NCI-H1092 (cell line): ENCODE results near the gene ASCC1.
"Not testable (repeated sequence)": the region's sequence is repeated elsewhere in the genome, so short reads cannot be mapped to it uniquely, and the experiment has no call there.

Source experiments
- DNase-seq: peaks from one replicate; lab custom pipeline; 2025; lab: John Stamatoyannopoulos, UW

ASCC1 gene

GRCh38 chr10:72215611-72216549 is at the start of gene ASCC1, which contains the start of gene ANAPC16:
ASCC1 (minus strand) TSS chr10:72216276; CDS start chr10:72213298, 2,978 bp downstream.
ANAPC16 (plus strand) TSS chr10:72216012; CDS start chr10:72223915, 7,903 bp downstream.
- DNase-seq: peak; percentile 76

GRCh38 chr10:72265508-72265907 is 49.4 kb upstream of the ASCC1 start:
- no peak for DNase-seq

DNA sequence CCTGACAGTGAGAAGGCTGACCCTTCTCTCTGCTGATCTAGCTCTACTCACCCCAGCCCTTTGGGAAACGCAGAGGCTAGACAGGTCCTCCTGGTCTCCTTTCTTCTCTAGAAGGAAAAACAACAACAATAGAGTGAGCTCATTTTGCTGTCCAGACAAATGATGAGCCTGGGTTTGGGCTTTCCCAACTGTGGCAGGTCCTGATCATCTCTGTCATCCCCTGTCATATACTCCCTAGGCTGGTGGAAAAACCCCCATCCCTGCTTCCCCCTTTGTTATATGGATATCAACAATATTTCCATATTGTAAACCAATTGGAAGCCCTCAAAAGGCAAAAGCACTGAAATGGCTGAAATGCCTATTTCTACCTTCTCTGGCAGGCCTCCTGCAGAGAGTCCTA is 48.5 kb upstream of the ASCC1 start:
- no peak for DNase-seq

DNA sequence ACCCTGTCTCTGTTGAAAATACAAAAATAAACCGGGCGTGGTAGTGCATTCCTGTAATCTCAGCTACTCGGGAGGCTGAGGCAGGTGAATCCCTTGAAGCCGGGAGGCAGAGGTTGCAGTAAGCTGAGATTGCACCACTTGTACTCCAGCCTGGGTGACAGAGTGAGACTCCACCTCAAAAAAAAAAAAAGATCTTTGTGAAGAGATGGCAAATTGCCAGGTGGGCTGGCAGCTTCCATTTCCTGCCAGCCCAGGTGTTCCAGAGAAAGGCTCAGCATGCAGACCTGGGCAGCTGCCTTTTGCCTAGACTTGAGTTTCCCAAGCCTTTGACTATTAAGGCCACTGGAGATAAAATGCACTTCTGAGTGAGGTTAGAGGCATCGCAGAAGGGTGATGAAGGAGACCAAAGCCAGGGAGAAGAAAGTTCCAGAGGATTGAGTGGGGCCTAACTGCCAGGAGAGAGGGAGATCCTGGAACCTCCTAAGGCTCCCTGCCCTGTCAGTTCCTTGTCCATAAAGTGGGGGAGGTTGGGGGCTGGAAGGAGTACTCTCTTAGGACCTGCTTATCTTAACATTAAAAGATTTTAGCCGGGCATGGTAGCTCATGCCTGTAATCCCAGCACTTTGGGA is 47.7 kb upstream of the ASCC1 start:
- DNase-seq: peak; percentile 78

DNA sequence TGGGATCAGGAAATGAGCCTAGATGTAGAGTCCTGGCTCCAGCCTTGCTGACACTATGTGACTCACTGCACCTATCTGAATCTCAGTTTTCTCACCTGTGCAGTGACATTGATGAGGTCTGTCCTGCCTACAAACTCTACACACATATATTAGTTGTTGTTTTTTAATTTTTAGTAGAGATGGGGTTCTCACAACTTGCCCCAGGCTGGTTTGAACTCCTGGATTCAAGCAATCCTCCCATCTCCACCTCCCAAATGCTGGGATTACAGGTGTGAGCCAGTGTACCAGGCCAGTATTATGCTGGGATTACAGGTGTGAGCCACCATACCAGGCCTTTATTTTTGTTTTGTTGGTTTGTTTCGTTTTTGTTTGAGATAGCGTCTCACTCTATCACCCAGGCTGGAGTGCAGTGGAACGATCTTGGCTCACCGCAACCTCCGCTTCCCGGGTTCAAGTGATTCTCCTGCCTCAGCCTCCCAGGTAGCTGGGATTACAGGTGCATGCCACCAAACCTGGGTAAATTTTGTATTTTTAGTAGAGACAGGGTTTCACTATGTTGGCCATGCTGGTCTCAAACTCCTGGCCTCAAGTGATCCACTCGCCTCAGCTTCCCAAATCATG is 45.8 kb upstream of the ASCC1 start:
- DNase-seq: no peak

GRCh38 chr10:72260976-72261783 is 45.1 kb upstream of the ASCC1 start:
- DNase-seq: no peak

DNA sequence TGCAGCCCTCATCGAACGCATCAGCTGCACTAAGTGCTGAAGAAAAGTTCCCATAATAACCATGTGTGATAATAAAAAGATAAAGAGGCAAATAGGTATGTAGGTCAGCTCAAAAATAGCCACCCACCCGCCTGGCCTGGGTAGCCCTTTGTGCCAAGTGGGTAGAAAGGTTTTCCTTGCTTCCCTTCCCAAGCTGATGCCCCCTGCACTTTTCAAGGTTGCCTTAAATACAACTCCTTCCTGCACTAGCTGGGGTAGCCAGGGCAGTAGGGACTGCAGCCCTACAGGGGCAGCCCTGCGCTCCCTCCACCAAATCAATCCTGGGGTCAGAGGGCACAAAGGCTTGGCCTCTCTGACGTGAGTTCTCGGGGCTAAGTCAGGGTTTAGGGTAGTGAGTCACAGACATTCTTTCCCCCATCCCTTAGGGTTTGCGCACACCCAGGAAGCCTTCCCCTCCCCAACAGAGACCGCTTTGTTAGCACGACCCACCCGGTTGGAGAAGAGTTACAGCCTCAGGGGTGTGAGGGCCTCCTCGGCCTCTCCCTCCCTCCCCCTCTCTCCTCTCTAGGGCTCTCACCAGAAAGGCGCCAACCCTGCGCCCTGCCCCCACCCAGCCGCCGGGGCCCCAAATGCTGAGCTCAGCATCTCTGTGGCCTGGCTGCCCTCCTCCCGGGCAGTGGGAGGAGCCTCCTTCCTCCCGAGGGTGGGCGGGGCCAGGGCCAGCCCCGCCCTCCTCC is 44.3 kb upstream of the ASCC1 start:
- DNase-seq: peak; percentile 67

DNA sequence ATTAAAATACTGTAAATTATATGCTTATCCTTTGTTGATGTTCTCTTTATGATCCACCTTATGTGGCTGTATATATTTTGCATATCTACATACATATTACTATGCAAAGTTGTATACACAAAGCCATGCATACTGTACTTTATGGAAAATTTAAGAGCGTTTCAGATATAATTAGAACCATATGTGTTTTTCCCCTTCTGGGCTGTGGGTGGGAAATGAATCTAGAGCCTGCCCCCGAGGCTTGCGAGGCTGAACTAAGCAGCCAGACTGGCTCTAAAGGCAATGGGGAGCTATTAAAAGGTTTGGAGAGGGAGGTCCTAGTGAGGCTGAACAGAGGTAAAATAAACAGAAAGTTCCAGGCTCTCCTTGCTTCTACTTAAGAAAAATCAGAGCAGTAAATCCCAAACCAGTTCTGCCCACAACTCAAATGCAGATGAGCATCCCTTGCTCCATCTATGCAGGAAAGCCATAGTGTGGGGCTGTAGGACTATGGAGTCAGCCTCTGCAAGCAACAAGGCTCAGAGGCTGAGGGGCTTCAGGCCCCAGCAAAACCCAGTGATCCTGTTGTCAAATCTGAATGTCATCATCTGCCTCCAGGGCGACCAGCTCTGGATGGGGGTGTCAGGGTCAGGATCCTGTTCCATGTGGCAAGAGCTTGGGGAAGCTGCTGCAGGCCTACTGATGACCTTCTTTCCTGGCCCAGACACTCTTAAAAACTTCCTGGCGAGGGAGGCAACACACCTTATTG is 43.6 kb upstream of the ASCC1 start:
- DNase-seq: no peak

DNA sequence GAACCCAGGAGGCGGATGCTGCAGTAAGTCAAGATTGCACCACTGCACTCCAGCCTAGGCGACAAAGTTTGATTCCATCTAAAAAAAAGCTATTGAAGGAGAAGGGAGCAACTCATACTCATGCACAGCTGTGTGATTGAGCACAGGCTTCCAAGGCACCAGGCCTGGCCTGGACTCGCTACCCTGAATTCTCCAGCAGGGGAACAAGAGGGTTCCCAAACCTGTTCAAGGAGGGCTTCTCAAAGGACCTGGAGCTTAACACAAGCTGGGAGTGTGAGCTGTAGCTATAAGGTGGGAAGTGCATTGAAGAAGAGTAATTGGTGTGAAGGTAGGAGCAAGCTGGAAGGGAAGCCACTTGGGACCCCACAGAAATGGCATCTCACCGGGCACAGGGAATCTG is 42.5 kb upstream of the ASCC1 start:
- DNase-seq: no peak

- no peak for DNase-seq
Observed at GRCh38 chr10:72257051-72257892, 41.2 kb upstream of the ASCC1 start.

GRCh38 chr10:72255977-72256729 is 40.1 kb upstream of the ASCC1 start:
- DNase-seq: no peak

DNA sequence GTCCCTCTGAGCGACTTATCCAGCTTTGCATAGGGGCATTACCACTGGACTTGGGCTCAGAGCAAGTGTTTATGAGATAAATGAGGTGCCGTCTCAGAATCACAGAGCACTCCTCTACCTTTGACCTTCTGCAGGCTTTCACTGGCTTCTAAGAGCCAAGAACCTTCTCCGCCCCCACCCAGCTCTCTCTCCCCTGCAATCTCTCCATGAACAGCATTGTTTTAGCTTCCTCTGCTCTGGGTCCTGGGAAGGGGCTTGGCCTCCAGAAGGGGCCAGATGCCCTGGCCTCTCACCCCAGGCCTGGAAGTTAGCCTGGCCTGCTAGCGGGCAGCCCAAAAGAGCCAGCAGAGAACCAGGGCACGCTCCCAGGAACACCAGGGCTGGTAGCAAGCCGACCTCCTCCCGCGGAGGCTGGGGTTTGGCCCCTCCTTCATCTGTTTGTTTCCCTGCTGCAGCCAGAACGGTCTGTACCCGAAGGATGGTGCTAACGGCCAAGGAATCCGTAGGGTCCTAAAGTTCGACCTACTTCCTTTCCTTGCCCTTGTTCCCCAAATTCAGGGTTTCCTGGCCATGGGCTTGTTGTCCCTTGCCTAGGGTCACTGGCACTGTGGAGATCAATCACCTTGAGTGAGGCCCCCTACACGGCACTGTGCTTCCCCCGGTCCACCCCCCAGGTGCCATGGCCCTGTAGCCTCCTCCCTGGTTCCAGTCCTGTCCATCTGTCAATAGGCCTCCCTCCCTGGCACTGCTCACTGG is 38.9 kb upstream of the ASCC1 start:
- peak; percentile 23 for DNase-seq

DNA sequence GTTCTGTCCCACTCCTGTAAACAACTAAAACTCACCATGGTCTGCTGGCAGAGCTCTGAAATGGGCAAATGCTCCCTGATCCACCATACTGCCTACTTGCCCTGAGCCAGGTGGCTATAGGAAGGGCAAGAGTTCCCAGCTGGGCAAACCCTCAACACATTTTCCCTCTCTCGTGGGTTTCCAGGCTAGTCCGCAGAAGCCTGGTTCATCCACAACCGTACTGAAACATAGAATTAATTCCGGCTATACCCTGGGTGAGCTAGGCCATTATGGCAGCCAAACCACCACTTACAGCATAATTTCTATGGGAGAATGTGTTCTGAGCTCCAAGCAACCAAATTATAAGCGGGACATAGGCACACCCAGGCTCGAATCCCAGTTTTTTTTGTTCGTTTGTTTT is 37.5 kb upstream of the ASCC1 start:
- DNase-seq: no peak

DNA sequence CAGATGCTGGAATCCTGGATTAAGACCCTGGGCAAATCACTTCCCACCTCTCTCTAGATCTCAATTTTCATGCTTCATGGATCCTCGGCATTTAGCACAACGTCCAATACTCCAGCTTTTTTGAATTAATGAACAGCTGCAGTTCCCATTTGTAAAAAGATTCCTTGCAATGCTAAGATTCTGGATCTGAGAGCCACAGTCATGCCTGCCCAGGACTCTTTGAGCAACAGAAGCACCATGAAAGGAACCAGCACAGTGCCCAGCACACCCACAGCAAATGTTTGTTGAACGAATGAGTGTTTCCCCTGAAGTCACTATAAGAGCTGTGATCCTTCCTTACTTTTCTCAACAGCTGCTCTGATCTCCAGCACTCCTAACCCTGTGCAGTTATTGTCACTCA is 36.9 kb upstream of the ASCC1 start:
- no peak for DNase-seq

DNA sequence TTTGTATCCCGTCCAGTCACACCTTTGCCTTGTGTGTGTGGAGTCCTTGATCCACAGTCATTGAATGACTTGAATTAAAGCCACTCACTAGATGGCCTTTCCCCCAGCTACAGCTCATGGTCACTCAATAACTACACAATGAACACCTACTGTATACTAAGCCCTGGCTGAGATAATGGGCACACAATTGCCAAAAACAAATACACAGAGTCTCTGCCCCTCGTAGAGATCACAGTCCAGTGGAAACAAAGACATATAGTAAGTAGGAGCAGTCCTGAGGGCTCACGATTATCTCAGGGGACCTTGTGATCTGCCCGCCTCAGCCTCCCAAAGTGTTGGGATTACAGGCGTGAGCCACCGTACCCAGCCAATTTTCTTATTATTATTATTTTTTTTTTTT is 35.6 kb upstream of the ASCC1 start:
- DNase-seq: no peak

- no peak for DNase-seq
Observed at GRCh38 chr10:72250666-72251065, 34.6 kb upstream of the ASCC1 start.

- DNase-seq: not testable (repeated sequence)
Observed at GRCh38 chr10:72249176-72249862, 33.2 kb upstream of the ASCC1 start.
